Mammary epithelial cell (primary cell): ENCODE measurements around the gene ZMYM4.

ENCODE experiments used
- EZH2 ChIP-seq: IDR thresholded peaks from 2 replicates; pipeline ENCODE4 v1.6.1; 2012; ENCODE audit warnings: low read length, inconsistent platforms, borderline replicate concordance
- TF ChIP-seq, protein P1 (sequence below), 2 donors: IDR thresholded peaks in 1 of 2; conservative IDR thresholded peaks in 1 of 2; 2 replicates each; pipeline ENCODE4 v1.5.1; 2011 to 2012; ENCODE audit warnings: inconsistent platforms in 2 of 2, low read length in 2 of 2, mild to moderate bottlenecking in 2 of 2, control low read depth in 1 of 2, low read depth in 1 of 2; ENCODE audit not compliant: insufficient read depth in 1 of 2; ENCODE audit errors: extremely low read depth in 1 of 2

DNA sequence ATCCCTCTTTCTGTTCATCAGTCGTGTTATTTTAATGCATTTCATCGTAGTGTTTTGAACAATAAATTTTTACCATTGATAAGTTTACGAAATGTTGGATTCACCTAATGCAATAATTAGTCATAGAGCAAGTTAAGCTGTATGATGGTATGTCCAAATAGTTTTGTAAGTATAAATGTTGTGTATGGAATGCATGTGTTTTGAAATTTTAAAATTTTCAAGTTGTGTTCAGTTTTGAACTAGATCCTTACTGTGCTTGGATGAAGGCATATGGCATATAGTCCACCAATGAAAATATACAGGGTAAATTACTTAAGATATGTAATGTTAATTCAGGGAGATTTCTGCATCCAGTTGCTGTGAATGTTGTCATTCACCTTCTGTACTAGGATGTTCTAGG lies 2.3 kb downstream of the ZMYM4 start:
- TF ChIP-seq, protein P1, sequence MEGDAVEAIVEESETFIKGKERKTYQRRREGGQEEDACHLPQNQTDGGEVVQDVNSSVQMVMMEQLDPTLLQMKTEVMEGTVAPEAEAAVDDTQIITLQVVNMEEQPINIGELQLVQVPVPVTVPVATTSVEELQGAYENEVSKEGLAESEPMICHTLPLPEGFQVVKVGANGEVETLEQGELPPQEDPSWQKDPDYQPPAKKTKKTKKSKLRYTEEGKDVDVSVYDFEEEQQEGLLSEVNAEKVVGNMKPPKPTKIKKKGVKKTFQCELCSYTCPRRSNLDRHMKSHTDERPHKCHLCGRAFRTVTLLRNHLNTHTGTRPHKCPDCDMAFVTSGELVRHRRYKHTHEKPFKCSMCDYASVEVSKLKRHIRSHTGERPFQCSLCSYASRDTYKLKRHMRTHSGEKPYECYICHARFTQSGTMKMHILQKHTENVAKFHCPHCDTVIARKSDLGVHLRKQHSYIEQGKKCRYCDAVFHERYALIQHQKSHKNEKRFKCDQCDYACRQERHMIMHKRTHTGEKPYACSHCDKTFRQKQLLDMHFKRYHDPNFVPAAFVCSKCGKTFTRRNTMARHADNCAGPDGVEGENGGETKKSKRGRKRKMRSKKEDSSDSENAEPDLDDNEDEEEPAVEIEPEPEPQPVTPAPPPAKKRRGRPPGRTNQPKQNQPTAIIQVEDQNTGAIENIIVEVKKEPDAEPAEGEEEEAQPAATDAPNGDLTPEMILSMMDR (conservative IDR thresholded peaks at IDR 0.05 in 1 of 2, IDR thresholded peaks at IDR 0.05 in 1 of 2; ENCODE audit: extremely low read depth in 1 of 2, insufficient read depth in 1 of 2, low read depth in 1 of 2, low read length in 2 of 2) = no peak
- TF ChIP-seq EZH2 = no peak
